A172 (cell line): Measurements from ENCODE around the gene ATP8A2. TPM values are rescaled to one million over a fixed set of nuclear protein-coding genes. Genes with fewer than 3 reads are reported as not detected.
A peak's percentile ranks its signal among the peaks of the same experiment; 100 is the strongest.

ENCODE experiments used
- DNase-seq: peaks from one replicate; pipeline ENCODE4 v3.0.0-alpha.2; 2015; ENCODE audit warnings: low spot score
- total RNA-seq: library from RNA; depleted of rRNA; stranded (reverse); fragments of >200 nt; shearing (Covaris generic); gene quantifications from 2 replicates; pipeline ENCODE4 v1.2.3, GENCODE V29; 2014

ATP8A2 gene
- total RNA-seq, 1 experiment from 2014 or later = 1.1 TPM

- no peak for DNase-seq
These were observed 639.4 kb downstream of the ATP8A2 start for GRCh38 chr13:26011208-26011573.

GRCh38 chr13:26011996-26012821 is 640.4 kb downstream of the ATP8A2 start:
- DNase-seq = no peak

GRCh38 chr13:26012995-26013394 is 641.2 kb downstream of the ATP8A2 start:
- DNase-seq = no peak

DNA sequence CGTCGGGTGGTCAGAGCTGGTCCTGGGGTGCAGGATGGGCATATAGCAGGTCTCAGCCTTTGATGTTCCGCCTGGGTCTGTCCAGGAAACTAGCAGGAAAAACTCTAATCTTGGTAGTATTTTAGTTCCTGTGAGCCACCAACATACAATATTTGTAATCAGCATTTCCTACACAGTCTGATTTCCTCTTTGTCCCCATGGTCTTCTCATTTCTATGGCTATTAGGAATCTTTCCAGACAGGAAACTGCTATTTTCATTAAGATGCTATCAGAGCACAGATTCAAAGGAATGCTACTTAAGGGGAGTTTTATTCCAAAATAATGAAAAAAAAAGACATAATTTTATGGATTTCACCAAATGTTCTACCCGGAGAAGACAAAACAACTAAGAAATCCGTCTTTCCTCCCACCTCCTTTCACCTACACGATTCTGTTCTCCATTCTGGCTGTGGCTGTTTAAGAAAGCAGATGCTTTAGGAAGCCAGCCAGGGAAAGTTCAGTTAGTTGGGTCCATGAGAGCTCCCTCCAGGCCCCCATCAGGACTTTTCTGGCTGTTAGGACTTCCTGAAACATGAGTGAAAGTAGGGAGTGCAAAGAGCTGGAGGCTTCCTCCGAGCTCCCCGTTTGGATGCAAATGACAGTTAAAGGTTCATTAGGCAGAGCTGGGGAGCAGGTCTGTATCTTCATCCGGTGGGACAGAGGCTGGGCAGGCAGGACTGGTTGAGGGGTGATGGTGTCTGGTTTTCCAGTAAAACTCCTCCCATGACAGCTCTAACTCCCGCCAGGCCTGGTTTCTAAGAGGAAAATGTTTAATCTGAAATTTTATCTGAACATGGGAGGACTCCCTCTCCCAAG is 643.7 kb downstream of the ATP8A2 start:
- no peak for DNase-seq

- no peak for DNase-seq
These were observed 644.4 kb downstream of the ATP8A2 start for GRCh38 chr13:26016189-26016588.

DNA sequence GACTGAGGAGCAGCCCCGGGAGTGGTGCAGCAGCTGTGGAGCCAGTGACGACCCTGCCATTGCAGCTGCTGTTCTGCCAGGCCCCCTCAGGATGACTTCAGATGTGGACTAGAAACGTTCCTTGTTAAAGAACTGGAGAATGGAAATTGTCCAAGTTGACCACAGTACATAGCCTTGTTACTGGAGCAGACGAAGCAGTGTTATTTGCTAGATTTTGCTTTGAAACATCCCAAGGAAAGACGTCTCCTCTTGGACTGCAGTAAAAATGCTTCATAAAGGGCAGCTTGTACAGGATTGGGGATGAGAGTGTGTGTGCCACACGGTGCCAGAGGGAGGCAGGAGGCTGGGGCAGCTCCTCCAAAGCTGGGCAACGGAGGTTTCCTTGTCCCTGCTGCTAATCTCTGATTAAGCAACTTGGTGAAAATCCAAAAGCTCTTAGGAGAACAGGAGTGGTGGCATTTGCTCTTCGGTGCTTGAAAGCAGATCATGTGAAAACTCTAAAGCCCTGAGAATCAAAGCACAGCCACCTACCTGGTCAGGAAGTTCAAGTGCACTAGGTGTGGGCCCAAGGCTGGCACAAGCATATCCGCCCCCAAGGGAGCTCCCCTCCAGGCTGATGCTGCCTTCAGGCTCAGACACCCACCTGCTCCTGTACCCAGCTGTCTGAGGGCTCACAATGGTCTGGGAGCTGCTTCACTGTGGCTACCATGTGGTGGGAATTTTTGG is 645.6 kb downstream of the ATP8A2 start:
- no peak for DNase-seq

DNA sequence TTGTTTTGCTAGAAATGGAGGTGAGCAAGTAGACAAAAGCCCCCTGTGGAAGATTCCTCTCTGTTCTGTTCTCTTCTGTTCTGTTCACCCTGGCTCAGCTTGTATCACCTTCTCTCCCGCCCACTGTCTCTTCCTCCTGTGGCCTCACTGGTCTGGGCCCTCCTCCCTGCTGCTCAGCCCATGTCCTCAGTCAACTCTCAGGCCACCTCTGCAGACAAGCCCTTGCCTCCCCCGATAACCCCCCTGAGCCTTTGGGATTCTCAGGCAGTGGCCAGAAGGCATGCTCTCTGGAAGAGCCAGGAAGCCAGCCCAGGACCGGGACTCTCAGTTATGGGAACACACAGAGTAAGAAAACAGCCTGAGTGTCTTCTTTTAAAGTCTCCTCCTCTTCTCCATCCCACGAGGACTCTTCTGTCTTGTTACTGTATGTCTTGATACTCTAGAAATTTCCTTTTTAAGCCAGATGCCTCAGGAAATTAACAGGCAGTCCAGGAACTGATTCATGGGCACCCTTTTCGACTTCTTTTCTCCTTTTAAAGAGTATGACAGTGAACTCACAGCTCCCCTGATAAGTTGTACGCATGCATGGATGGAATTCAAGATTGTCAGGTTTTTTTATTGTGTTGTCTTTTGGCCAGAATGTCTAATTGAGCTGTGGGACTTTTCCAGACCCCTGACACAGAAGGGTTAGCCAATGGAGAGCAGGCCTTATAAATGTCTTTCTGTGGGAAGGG is 646.3 kb downstream of the ATP8A2 start:
- DNase-seq = no peak

DNA sequence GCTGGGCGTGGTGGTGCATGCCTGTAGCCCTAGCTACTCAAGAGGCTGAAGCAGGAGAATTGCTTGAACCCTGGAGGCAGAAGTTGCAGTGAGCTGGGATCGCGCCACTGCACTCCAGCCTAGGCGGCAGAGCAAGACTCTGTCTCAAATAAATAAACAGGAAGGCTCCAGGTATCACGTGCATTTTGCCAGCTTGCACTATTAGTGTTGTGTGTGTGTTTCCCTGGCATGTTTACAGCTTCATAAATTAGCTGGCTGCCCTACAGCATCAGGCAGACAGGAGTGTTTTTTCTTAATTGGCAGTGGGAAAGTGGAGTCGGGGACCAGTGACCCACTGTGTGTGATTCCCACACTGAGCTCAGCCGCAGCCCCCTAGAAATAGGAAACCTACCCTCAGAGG is 647.5 kb downstream of the ATP8A2 start:
- no peak for DNase-seq

DNA sequence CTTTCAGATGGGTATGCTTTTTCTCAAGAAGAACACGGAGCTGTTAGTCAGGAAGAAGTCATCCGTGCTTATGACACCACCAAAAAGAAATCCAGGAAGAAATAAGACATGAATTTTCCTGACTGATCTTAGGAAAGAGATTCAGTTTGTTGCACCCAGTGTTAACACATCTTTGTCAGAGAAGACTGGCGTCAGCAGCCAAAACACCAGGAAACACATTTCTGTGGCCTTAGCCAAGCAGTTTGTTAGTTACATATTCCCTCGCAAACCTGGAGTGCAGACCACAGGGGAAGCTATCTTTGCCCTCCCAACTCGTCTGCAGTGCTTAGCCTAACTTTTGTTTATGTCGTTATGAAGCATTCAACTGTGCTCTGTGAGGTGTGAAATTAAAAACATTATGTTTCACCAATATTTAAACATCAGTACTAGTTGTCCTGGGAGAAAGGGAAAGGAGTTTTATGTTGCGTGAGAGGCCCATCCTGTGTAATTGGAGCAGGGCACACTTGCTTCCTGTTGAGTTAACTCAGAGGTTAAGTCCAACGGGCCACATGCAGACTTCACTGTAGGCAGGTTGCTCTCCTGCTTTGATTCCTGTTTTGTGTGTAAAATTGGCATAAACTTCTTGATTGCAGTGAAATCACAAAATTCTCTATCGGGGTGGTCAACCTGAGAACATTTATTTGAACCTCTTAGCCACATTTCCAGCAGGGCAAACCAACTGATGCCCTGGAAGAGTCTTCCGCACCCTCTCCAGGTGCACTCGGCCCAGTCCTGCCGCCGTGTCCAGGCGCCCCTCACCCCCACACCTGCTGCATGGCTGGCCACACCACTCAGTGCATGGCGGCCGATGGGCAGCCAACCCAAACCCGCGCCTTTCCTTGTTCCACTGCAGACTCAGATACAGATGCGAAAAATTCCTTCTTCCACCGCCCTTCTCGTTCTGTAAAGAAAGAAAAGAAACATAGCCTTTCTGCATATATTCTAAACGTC is 648.4 kb downstream of the ATP8A2 start:
- peak; percentile 29 for DNase-seq

DNA sequence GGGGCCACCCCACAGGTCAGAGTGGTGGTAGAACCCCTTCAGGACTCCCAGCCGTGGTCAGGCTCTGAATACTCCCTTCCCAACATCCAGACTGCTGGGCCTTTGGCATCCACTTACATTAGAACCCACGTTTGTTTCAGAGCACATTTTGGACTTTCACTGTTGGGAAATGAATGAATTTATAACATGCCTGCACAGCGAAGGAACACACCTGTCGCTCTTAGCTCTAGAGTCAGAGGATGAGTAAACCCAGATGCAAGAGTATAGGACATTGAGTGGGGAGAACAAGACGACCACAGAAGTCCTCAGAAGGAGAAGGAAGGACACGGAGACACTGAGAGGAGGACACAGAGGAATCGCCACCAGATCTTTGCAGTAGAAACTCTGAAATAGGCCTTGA is 649.1 kb downstream of the ATP8A2 start:
- no peak for DNase-seq

DNA sequence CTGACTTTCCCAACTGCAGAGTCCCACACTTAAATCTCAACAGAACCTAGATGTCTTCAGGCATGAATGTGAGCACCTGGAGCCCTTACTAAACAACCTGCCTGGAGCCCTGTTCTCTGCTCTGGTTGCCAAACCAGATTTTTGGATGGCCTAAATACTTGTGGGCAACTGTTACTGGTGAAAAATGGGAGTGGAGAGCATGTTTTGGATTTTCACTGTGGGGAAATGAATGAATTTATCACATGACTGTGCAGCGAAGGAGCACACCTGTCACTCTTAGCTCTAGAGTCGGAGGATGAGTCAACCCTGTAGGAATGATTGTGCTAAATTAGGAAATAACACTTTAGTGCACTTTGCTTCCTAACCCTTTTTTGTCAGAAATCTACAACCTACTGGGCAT is 649.7 kb downstream of the ATP8A2 start:
- DNase-seq = no peak

GRCh38 chr13:26021956-26022355 is 650.2 kb downstream of the ATP8A2 start:
- no peak for DNase-seq

- peak; percentile 89 for DNase-seq
These were observed 650.9 kb downstream of the ATP8A2 start for GRCh38 chr13:26022538-26023292.

DNA sequence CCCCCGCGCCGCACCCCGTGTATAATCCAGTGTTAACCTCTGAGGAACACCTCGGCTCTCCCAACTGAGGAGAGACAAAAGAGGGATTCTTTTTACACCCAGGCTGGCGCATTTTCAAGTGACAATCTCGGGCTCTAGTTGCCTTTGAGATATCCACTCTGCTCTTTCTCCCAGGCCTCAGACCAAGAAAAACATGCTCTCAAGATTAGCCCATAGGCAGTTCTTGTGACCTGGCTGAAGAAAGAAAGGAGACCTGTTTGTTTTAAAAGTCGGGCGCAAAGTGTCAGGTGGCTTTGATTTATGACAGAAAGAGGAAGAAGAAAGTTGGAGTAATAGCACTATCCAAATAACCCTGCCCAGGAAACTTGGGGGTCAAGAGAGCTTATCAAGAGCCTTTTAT is 652.8 kb downstream of the ATP8A2 start:
- DNase-seq = no peak

DNA sequence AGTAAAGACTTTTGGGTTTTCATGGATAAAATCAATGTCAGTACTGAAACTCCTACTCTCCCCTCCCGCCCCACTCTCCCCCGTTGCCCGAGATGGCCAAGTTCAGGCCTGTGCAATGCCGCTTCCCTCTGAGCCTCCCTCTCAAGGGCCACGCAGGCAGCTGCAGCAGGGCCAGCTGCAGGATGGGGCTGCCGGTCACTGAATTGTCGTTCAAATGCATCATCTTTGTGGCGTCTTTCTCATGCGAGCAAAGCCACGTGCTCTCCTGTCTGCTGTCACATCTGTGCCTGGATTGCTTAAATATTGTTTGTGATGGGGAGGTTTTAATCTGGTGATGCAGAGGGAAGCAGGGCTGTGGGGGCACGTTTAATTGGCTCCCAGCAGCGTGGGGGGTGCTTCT is 653.4 kb downstream of the ATP8A2 start:
- no peak for DNase-seq

GRCh38 chr13:26025771-26026170 is 654.0 kb downstream of the ATP8A2 start:
- DNase-seq = no peak

GRCh38 chr13:26026211-26026610 is 654.4 kb downstream of the ATP8A2 start:
- DNase-seq = no peak

GRCh38 chr13:26029581-26030136 is 657.9 kb downstream of the ATP8A2 start:
- no peak for DNase-seq

- DNase-seq = no peak
These were observed 658.6 kb downstream of the ATP8A2 start for GRCh38 chr13:26030331-26030730.
